Kidney (tissue), 14 donors: ENCODE measurements around the gene RNF31. TPM values are rescaled to one million over a fixed set of nuclear protein-coding genes. Genes with fewer than 3 reads are reported as not detected.

ENCODE experiments used
- DNase-seq, 5 donors: peaks; one replicate each; pipeline ENCODE4 v3.0.0-alpha.2; 2013 to 2020
- FAIRE-seq: peaks from 2 replicates; lab custom pipeline; 2012; peaks lifted over from hg19 to GRCh38; lab: Jason Lieb, UNC
- H3K27ac ChIP-seq, 2 donors: one replicate each; pipeline ENCODE4 v1.7.0; 2013; ENCODE audit warnings: low read depth in 2 of 2, low read length in 2 of 2, inconsistent platforms in 1 of 2
- H3K27me3 ChIP-seq: one replicate; pipeline ENCODE4 v1.7.1; 2013; ENCODE audit warnings: low read length, inconsistent platforms; ENCODE audit not compliant: control insufficient read depth, insufficient read depth
- H3K36me3 ChIP-seq, 3 donors: one replicate each; pipeline versions ENCODE4 v1.7.0 to v1.7.1; 2013; ENCODE audit warnings: low read length in 3 of 3, control low read depth in 1 of 3, inconsistent platforms in 1 of 3; ENCODE audit not compliant: insufficient read depth in 3 of 3, control insufficient read depth in 2 of 3
- H3K4me1 ChIP-seq, 3 donors: one replicate each; pipeline versions ENCODE4 v1.7.0 to v1.7.1; 2013; ENCODE audit warnings: low read length in 3 of 3, inconsistent platforms in 1 of 3, low read depth in 1 of 3; ENCODE audit not compliant: control insufficient read depth in 2 of 3, insufficient read depth in 2 of 3
- H3K4me3 ChIP-seq, 3 donors: one replicate each; pipeline versions ENCODE4 v1.7.0 to v1.8.1; 2013; ENCODE audit warnings: low read length in 3 of 3, control low read depth in 1 of 3, inconsistent platforms in 1 of 3
- H3K9ac ChIP-seq, 3 donors: one replicate each; pipeline versions ENCODE4 v1.7.0 to v1.7.1; 2013; ENCODE audit warnings: low read length in 3 of 3, control low read depth in 1 of 3, inconsistent platforms in 1 of 3
- H3K9me3 ChIP-seq, 3 donors: one replicate each; pipeline versions ENCODE4 v1.7.0 to v1.7.1; 2013; ENCODE audit warnings: low read length in 3 of 3, control low read depth in 1 of 3, inconsistent platforms in 1 of 3; ENCODE audit not compliant: control insufficient read depth in 2 of 3, insufficient read depth in 1 of 3
- CTCF ChIP-seq: IDR thresholded peaks from 3 replicates; pipeline ENCODE4 v1.5.1; 2012; ENCODE audit warnings: mild to moderate bottlenecking, moderate library complexity, borderline replicate concordance; ENCODE audit not compliant: insufficient read depth; ENCODE audit errors: extremely low read depth
- intact Hi-C: fragments of 100-400 bp; cut with DNase I; formaldehyde crosslinking; loops from one replicate; pipeline ENCODE4 v1.11.1; 2022
- polyA plus RNA-seq: library from polyadenylated mRNA; stranded (reverse); fragments of 350-450 nt; fragmentation: Illumina TruSeq; extraction: RNeasy Lipid Tissue Mini Kit (QIAGEN cat#74804); gene quantifications from one replicate; pipeline ENCODE4 v1.2.3, GENCODE V29; 2014; ENCODE audit warnings: low read depth, low replicate concordance; ENCODE audit not compliant: insufficient read depth
- total RNA-seq: library from RNA; stranded (reverse); fragmentation: NEBNext Ultra II Directional; extraction: Animal tissue kit (Norgen Biotek cat#: 25700); gene quantifications from one replicate; pipeline ENCODE4 v1.2.1, GENCODE V29; 2021
- donor health status: control.
- donor health status: control.
- donor health status: control.
- donor health status: control.
- donor health status: control.
- donor health status: DM: yes; HTN: yes; CAD: no.
- donor health status: Normal renal cell carcinoma (clear cell type).

Gene RNF31
- total and polyA plus RNA-seq, 2 donors from 2014 or later, result 64.0 to 69.0 TPM

DNA sequence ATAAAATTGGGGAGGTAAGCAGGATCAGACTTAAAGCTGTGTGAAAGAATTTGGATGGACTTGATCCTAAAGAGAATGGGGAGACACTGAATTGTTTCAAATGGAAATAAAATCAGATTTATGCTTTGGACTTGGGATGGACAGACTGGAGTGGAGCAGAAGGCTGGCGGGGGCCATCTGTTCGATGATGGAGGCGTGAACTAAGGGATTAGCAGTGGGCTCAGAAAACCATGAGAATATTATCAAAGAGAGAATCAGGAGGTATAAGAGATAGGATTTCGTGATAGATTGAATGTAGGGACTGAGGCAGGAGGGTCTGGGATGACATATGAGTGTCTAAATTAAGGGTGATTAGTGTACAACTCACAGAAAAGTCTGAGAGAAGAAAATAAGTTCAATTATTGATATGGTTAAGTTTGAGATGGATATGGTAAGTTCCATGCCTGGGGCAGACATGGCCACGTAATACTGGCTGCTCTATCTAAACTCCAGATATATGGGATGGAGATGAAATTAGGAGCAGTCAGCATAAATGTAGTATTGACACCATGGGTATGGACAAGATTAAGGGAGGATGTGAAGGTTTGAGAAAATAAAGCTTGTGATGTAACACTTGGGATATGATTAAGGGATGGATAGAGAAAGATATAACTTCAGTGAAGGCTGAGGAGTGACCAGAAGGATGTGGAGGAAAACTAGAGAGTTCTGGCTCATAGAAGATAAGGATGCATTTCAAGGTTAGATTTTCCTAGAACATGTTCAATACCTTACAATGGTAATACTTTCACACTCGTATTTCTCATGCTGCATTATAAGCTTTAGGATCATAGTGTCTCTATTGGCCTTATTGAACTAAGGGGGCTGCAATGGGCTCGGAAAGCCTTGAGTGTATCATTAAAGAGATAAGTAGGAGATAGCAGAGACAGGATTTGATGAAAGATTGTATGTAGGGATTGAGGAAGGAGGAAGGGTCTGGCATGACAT lies 57.2 kb downstream of the RNF31 start:
- H3K36me3 ChIP-seq, result peaks cover 5 to 30% (median 26%) of the 10 kb centered on the region in 3 donors
- no peaks in the 10 kb centered on the region for H3K27me3 ChIP-seq
- FAIRE-seq (no peak), DNase-seq (no peak)
- H3K4me3 ChIP-seq, result no peak overlapping the region
- intact Hi-C loops, result no loop called here
- no peak for TF ChIP-seq CTCF
- H3K9me3 ChIP-seq, result no peaks in the 10 kb centered on the region
- H3K4me1 ChIP-seq, result no peaks in the 10 kb centered on the region
- no peak overlapping the region for H3K9ac ChIP-seq
- no peak overlapping the region for H3K27ac ChIP-seq

DNA sequence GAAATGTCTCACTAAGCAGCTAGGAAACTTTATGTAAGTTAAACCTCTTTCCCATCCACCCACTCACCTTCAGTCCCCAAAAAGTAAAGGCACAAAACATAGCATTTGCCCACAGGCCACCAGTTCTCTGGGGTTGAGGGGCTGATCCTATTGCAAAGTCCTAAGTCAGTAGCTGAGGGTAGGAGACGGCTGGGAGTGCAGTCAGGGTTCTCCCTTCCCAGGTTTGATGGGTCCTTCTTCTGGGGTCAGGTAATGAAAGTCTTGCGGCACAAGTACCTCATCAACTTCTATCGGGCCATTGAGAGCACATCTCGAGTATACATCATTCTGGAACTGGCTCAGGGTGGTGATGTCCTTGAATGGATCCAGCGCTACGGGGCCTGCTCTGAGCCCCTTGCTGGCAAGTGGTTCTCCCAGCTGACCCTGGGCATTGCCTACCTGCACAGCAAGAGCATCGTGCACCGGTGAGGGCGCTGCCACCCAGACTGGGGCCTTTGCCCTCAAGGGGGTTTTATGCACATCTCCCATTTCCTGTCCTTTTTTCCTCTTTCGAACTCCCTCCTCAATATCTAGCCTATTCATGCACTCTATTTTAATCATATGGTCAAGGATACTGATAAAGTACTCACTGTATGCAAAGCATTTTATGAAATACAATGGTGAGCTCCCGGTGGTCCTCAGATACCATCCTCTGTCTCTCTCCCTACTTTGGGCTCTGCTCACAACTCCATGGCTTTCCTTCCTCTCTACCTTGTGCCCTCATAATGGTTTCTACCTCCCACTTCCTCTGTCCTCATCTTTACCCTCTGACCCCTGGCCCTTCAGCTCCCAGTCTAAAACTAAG lies 59.2 kb downstream of the RNF31 start:
- no peak for TF ChIP-seq CTCF
- Histone ChIP-seq H3K9ac (no peak overlapping the region), H3K9me3 (no peaks in the 10 kb centered on the region), H3K27me3 (no peaks in the 10 kb centered on the region), H3K4me3 (no peak overlapping the region), H3K36me3 (peaks cover 7 to 44% (median 36%) of the 10 kb centered on the region in 3 donors), H3K4me1 (no peaks in the 10 kb centered on the region), H3K27ac (no peak overlapping the region)
- FAIRE-seq, result no peak
- no peak for DNase-seq
- intact Hi-C loops, result no loop called here

- no peaks in the 10 kb centered on the region for H3K9me3 ChIP-seq
- no peak overlapping the region for H3K4me3 ChIP-seq
- no peak for FAIRE-seq
- no peak overlapping the region for H3K9ac ChIP-seq
- H3K36me3 ChIP-seq, result peaks cover 7 to 47% (median 36%) of the 10 kb centered on the region in 3 donors
- no peak overlapping the region for H3K27ac ChIP-seq
- no peaks in the 10 kb centered on the region for H3K27me3 ChIP-seq
- TF ChIP-seq CTCF, result no peak
- DNase-seq, result no peak
- intact Hi-C loops, result no loop called here
- no peaks in the 10 kb centered on the region for H3K4me1 ChIP-seq
These were observed 59.8 kb downstream of the RNF31 start for GRCh38 chr14:24207104-24207551.
